H9 (cell line): ENCODE results near the gene IL6R. TPM values are rescaled to one million over a fixed set of nuclear protein-coding genes. Genes with fewer than 3 reads are reported as not detected.

Source experiments
- DNase-seq: peaks from one replicate; pipeline ENCODE4 v3.0.0-alpha.2; 2017
- H2AFZ ChIP-seq: one replicate; pipeline ENCODE4 v1.6.1; 2013; ENCODE audit warnings: mild to moderate bottlenecking, low read length, control low read depth, moderate library complexity
- H2AK5ac ChIP-seq: 2 replicates; pipeline ENCODE4 v1.6.1; 2013; ENCODE audit warnings: low read length, control low read depth, mixed read lengths; ENCODE audit not compliant: insufficient read length
- H2BK120ac ChIP-seq: one replicate; pipeline ENCODE4 v1.6.1; 2013; ENCODE audit warnings: low read depth, mild to moderate bottlenecking, low read length, control low read depth, inconsistent platforms; ENCODE audit not compliant: poor library complexity, severe bottlenecking
- H2BK12ac ChIP-seq: 2 replicates; pipeline ENCODE4 v1.6.1; 2013; ENCODE audit warnings: low read length, control low read depth, mixed read lengths, low read depth; ENCODE audit not compliant: insufficient read length
- H2BK15ac ChIP-seq: 2 replicates; pipeline ENCODE4 v1.6.1; 2013; ENCODE audit warnings: low read depth, low read length, control low read depth
- H2BK20ac ChIP-seq: one replicate; pipeline ENCODE4 v1.6.1; 2013; ENCODE audit warnings: low read depth, mild to moderate bottlenecking, low read length, control low read depth, inconsistent platforms; ENCODE audit not compliant: poor library complexity, severe bottlenecking
- H2BK5ac ChIP-seq: 2 replicates; pipeline ENCODE4 v1.6.1; 2013; ENCODE audit warnings: low read length, control low read depth, mixed read lengths; ENCODE audit not compliant: insufficient read length
- H3K14ac ChIP-seq: 2 replicates; pipeline ENCODE4 v1.6.1; 2013; ENCODE audit warnings: low read length, control low read depth; ENCODE audit not compliant: insufficient read depth
- H3K18ac ChIP-seq: 2 replicates; pipeline ENCODE4 v1.6.1; 2013; ENCODE audit warnings: low read depth, mild to moderate bottlenecking, mixed read lengths, low read length, control low read depth; ENCODE audit not compliant: insufficient read length
- H3K23ac ChIP-seq: 2 replicates; pipeline ENCODE4 v1.6.1; 2013; ENCODE audit warnings: low read length, control low read depth, mixed read lengths, low read depth; ENCODE audit not compliant: insufficient read length
- H3K23me2 ChIP-seq: 2 replicates; pipeline ENCODE4 v1.6.1; 2013; ENCODE audit warnings: low read depth, mild to moderate bottlenecking, mixed read lengths, low read length, control low read depth; ENCODE audit not compliant: insufficient read length, poor library complexity, severe bottlenecking
- H3K27ac ChIP-seq: 2 replicates; pipeline ENCODE4 v1.5.1; 2013; ENCODE audit warnings: low read length, control low read depth, mixed read lengths, low read depth; ENCODE audit not compliant: insufficient read length
- H3K27me3 ChIP-seq: 2 replicates; pipeline ENCODE4 v1.6.1; 2013; ENCODE audit warnings: low read length, control low read depth, inconsistent platforms; ENCODE audit not compliant: insufficient read depth
- H3K4ac ChIP-seq: 2 replicates; pipeline ENCODE4 v1.6.1; 2013; ENCODE audit warnings: low read depth, mild to moderate bottlenecking, control low read depth, inconsistent platforms, low read length, moderate library complexity
- H3K4me1 ChIP-seq: 2 replicates; pipeline ENCODE4 v1.6.1; 2013; ENCODE audit warnings: low read length, control low read depth, inconsistent platforms; ENCODE audit not compliant: insufficient read depth
- H3K4me2 ChIP-seq: 2 replicates; pipeline ENCODE4 v1.6.1; 2013; ENCODE audit warnings: low read length, control low read depth, mixed read lengths; ENCODE audit not compliant: insufficient read length, insufficient read depth
- H3K56ac ChIP-seq: 2 replicates; pipeline ENCODE4 v1.6.1; 2013; ENCODE audit warnings: low read depth, mild to moderate bottlenecking, mixed read lengths, low read length, control low read depth; ENCODE audit not compliant: insufficient read length
- H3K79me1 ChIP-seq: 2 replicates; pipeline ENCODE4 v1.6.1; 2013; ENCODE audit warnings: low read depth, mild to moderate bottlenecking, moderate library complexity, low read length, control low read depth, inconsistent platforms; ENCODE audit not compliant: insufficient read depth, poor library complexity, severe bottlenecking
- H3K79me2 ChIP-seq: 2 replicates; pipeline ENCODE4 v1.6.1; 2013; ENCODE audit warnings: low read length, control low read depth, inconsistent platforms; ENCODE audit not compliant: insufficient read depth
- H3K9ac ChIP-seq: 2 replicates; pipeline ENCODE4 v1.6.1; 2013; ENCODE audit warnings: low read length, control low read depth, mixed read lengths; ENCODE audit not compliant: insufficient read length; ENCODE audit errors: extremely low read depth
- H3K9me3 ChIP-seq: one replicate; pipeline ENCODE4 v1.6.1; 2013; ENCODE audit warnings: low read depth, low read length, inconsistent platforms; ENCODE audit not compliant: control insufficient read depth
- H3T11ph ChIP-seq: one replicate; pipeline ENCODE4 v1.6.1; 2013; ENCODE audit warnings: mild to moderate bottlenecking, low read length, control low read depth, inconsistent platforms
- H4K20me1 ChIP-seq: one replicate; pipeline ENCODE4 v1.6.1; 2013; ENCODE audit not compliant: control insufficient read depth, insufficient read length, insufficient read depth
- H4K5ac ChIP-seq: 2 replicates; pipeline ENCODE4 v1.6.1; 2013; ENCODE audit warnings: low read depth, mild to moderate bottlenecking, mixed read lengths, low read length, control low read depth; ENCODE audit not compliant: insufficient read length
- H4K8ac ChIP-seq: replicated peaks from 2 replicates; pipeline ENCODE4 v1.6.1; 2013; ENCODE audit warnings: low read length, control low read depth, mixed read lengths, low read depth; ENCODE audit not compliant: insufficient read length
- H4K91ac ChIP-seq: 2 replicates; pipeline ENCODE4 v1.6.1; 2013; ENCODE audit warnings: low read depth, mild to moderate bottlenecking, moderate library complexity, mixed read lengths, low read length, control low read depth; ENCODE audit not compliant: insufficient read length
- H3K27ac Mint-ChIP-seq, 3 experiments: 2 replicates in 2 of 3; 3 replicates in 1 of 3; pipeline ENCODE4 v1.8.0; 2020 to 2021; ENCODE audit warnings: mixed read lengths in 3 of 3, mild to moderate bottlenecking in 1 of 3, moderate library complexity in 1 of 3
- H3K27me3 Mint-ChIP-seq: 2 replicates; pipeline ENCODE4 v1.8.0; 2021; ENCODE audit warnings: low read depth, mild to moderate bottlenecking, moderate library complexity, mixed read lengths
- H3K36me3 Mint-ChIP-seq, 3 experiments: 2 replicates in 2 of 3; 3 replicates in 1 of 3; pipeline ENCODE4 v1.8.0; 2020 to 2021; ENCODE audit warnings: low read depth in 3 of 3, mixed read lengths in 3 of 3; ENCODE audit not compliant: insufficient read depth in 1 of 3
- H3K4me1 Mint-ChIP-seq, 2 experiments: 2 replicates each; pipeline ENCODE4 v1.8.0; 2020; ENCODE audit warnings: mixed read lengths in 2 of 2
- H3K4me3 Mint-ChIP-seq, 2 experiments: 2 replicates in 1 of 2; 3 replicates in 1 of 2; pipeline ENCODE4 v1.8.0; 2020 to 2021; ENCODE audit warnings: mild to moderate bottlenecking in 2 of 2, mixed read lengths in 2 of 2, moderate library complexity in 1 of 2
- H3K9me3 Mint-ChIP-seq, 2 experiments: 2 replicates in 1 of 2; 3 replicates in 1 of 2; pipeline ENCODE4 v1.8.0; 2020; ENCODE audit warnings: mild to moderate bottlenecking in 2 of 2, mixed read lengths in 2 of 2, moderate library complexity in 1 of 2
- WGBS: extraction: QIAGEN DNeasy Blood & Tissue Kit; methylation state at CpG from one replicate; pipeline ENCODE4 v1.1.7; 2013; ENCODE audit warnings: missing lambda C conversion rate, low lambda C conversion rate, mixed read lengths; ENCODE audit not compliant: insufficient read length; ENCODE audit errors: extremely low coverage; 5-methylcytosine and 5-hydroxymethylcytosine counted together
- total RNA-seq: library from RNA; stranded (reverse); gene quantifications from 2 replicates; pipeline ENCODE4 v1.2.1, GENCODE V29; 2021
- TF ChIP-seq, protein P1 (sequence below): fragments of 200-600 bp; sonication (generic); conservative IDR thresholded peaks from 3 replicates; pipeline ENCODE4 v1.8.0; 2021; ENCODE audit warnings: antibody characterized with exemption, mild to moderate bottlenecking

The IL6R gene
- total RNA-seq, 1 experiment from 2014 or later: 1.7 TPM

DNA sequence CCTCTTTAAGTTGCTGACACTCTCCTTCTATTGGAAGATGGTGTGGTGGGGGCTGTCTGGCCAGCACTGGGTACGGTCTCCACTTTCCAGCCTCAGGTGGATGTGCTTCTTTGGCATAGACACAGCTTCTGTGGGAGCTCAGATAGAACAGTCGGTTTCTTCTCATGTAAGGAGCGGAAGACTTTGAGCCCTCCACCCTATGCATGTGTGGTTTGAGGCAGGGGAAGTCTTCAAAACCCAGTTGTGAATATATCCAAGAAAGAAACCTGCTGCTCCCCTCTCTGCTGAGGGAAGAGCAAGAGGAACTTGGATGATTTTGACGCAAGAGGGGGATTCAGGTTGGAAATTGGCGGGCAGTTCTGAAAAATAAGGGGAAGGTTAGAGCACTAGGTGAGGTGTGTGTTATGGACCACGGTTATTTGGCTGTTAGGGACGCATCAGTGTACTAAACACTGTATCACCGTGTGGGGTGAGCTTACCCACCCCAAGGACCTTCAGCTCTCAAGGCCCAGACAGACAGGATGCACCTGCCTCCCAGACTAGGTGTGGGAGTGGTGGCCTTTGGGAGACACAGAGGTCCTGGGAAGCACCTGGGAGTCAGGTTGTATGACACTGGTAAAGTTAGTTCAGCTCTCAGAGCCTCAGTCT, 36.2 kb downstream of the IL6R start:
- Mint-ChIP-seq H3K4me1 (peaks cover 5 to 7% of the 10 kb centered on the region in 2 experiments), H3K36me3 (no peaks in the 10 kb centered on the region)

More for the DNA sequence above, 36.2 kb downstream of the IL6R start:
- no CpG with 5 or more reads among the region's 8 CpGs for WGBS
- H4K5ac ChIP-seq: no peak overlapping the region
- H2BK120ac ChIP-seq: no peak overlapping the region
- no peak overlapping the region for H3K18ac ChIP-seq
- peaks cover 3% of the 10 kb centered on the region for H3K27me3 Mint-ChIP-seq
- no peak overlapping the region for H3T11ph ChIP-seq
- H3K4ac ChIP-seq: no peak overlapping the region
- H2BK5ac ChIP-seq: no peak overlapping the region
- no peak overlapping the region for H2AFZ ChIP-seq
- no peaks in the 10 kb centered on the region for H3K23me2 ChIP-seq
- H2BK12ac ChIP-seq: no peak overlapping the region
- H4K91ac ChIP-seq: no peak overlapping the region
- H3K27me3 ChIP-seq: no peaks in the 10 kb centered on the region
- no peak overlapping the region for H3K4me2 ChIP-seq
- H2AK5ac ChIP-seq: no peak overlapping the region
- H3K14ac ChIP-seq: no peak overlapping the region
- no peaks in the 10 kb centered on the region for H3K79me1 ChIP-seq
- H2BK15ac ChIP-seq: no peak overlapping the region
- peaks cover 3% of the 10 kb centered on the region; the same call in 1 of the 2 replicates for H3K4me1 ChIP-seq
- H3K27ac ChIP-seq: no peak overlapping the region
- no peak overlapping the region for H3K56ac ChIP-seq
- no peak overlapping the region for H3K27ac Mint-ChIP-seq
- no peak overlapping the region for H3K9ac ChIP-seq
- no peak overlapping the region for H2BK20ac ChIP-seq
- H3K4me3 Mint-ChIP-seq: no peak overlapping the region
- no peaks in the 10 kb centered on the region for H3K79me2 ChIP-seq
- TF ChIP-seq, protein P1, sequence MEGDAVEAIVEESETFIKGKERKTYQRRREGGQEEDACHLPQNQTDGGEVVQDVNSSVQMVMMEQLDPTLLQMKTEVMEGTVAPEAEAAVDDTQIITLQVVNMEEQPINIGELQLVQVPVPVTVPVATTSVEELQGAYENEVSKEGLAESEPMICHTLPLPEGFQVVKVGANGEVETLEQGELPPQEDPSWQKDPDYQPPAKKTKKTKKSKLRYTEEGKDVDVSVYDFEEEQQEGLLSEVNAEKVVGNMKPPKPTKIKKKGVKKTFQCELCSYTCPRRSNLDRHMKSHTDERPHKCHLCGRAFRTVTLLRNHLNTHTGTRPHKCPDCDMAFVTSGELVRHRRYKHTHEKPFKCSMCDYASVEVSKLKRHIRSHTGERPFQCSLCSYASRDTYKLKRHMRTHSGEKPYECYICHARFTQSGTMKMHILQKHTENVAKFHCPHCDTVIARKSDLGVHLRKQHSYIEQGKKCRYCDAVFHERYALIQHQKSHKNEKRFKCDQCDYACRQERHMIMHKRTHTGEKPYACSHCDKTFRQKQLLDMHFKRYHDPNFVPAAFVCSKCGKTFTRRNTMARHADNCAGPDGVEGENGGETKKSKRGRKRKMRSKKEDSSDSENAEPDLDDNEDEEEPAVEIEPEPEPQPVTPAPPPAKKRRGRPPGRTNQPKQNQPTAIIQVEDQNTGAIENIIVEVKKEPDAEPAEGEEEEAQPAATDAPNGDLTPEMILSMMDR: no peak
- no peak for DNase-seq
- H3K9me3 Mint-ChIP-seq: no peaks in the 10 kb centered on the region
- no peak overlapping the region for H4K8ac ChIP-seq
- H4K20me1 ChIP-seq: no peaks in the 10 kb centered on the region
- no peaks in the 10 kb centered on the region for H3K9me3 ChIP-seq
- no peak overlapping the region for H3K23ac ChIP-seq
